Pons (tissue), 1 donor: Measurements from ENCODE around the gene KISS1R.

ENCODE experiments used
- DNase-seq: peaks from one replicate; pipeline ENCODE4 v3.0.0-alpha.2; 2016; ENCODE audit warnings: low spot score

KISS1R gene

GRCh38 chr19:899336-900042 is 17.6 kb upstream of the KISS1R start:
- no peak for DNase-seq

- DNase-seq: no peak
Measured at GRCh38 chr19:900043-900301, 17.2 kb upstream of the KISS1R start.

GRCh38 chr19:900302-901111 is 16.6 kb upstream of the KISS1R start:
- DNase-seq: no peak

- DNase-seq: no peak
Measured at GRCh38 chr19:901216-902092, 15.7 kb upstream of the KISS1R start.

GRCh38 chr19:902093-902370 is 15.1 kb upstream of the KISS1R start:
- no peak for DNase-seq

GRCh38 chr19:902446-903226 is 14.5 kb upstream of the KISS1R start:
- no peak for DNase-seq

GRCh38 chr19:903266-903797 is 13.8 kb upstream of the KISS1R start:
- DNase-seq: no peak

GRCh38 chr19:904545-904944 is 12.6 kb upstream of the KISS1R start:
- no peak for DNase-seq

GRCh38 chr19:906480-906879 is 10.7 kb upstream of the KISS1R start:
- DNase-seq: no peak

GRCh38 chr19:907183-907853 is 9.8 kb upstream of the KISS1R start:
- DNase-seq: no peak

GRCh38 chr19:911197-912033 is 5.7 kb upstream of the KISS1R start:
- DNase-seq: no peak

GRCh38 chr19:912181-913079 is 4.7 kb upstream of the KISS1R start:
- DNase-seq: no peak

- peak; percentile 30 for DNase-seq
Measured at GRCh38 chr19:913080-913748, 3.9 kb upstream of the KISS1R start, which contains the start of gene R3HDM4. Gene R3HDM4, minus strand, starts transcription at chr19:913219. Its CDS starts 62 bp downstream, at chr19:913157.

GRCh38 chr19:916645-917322 is 349 bp upstream of the KISS1R start:
- DNase-seq: no peak

GRCh38 chr19:918152-918437 is 962 bp downstream of the KISS1R start:
- no peak for DNase-seq

GRCh38 chr19:918481-919198 is 1.5 kb downstream of the KISS1R start:
- DNase-seq: no peak

GRCh38 chr19:919199-920050 is 2.3 kb downstream of the KISS1R start:
- DNase-seq: no peak
